Sigmoid colon (tissue), 7 donors: Measurements from ENCODE around the gene PER3. TPM values are rescaled to one million over a fixed set of nuclear protein-coding genes. Genes with fewer than 3 reads are reported as not detected.

ENCODE experiments used
- DNase-seq: peaks from one replicate; pipeline ENCODE4 v3.0.0-alpha.2; 2019
- H3K27ac ChIP-seq, 4 donors: fragments of 200-600 bp; sonication (generic); one replicate each; pipeline ENCODE4 v1.5.1; 2016 to 2019; ENCODE audit warnings: mild to moderate bottlenecking in 1 of 4
- H3K27me3 ChIP-seq, 3 donors: fragments of 200-600 bp; sonication (generic); one replicate each; pipeline ENCODE4 v1.5.1; 2019; ENCODE audit warnings: mild to moderate bottlenecking in 1 of 3
- H3K36me3 ChIP-seq, 4 donors: fragments of 200-600 bp; sonication (generic); one replicate each; pipeline ENCODE4 v1.5.1; 2016 to 2019
- H3K4me1 ChIP-seq, 4 donors: fragments of 200-600 bp; sonication (generic); one replicate each; pipeline ENCODE4 v1.5.1; 2017 to 2019
- H3K4me3 ChIP-seq, 4 donors: fragments of 200-600 bp; sonication (generic); one replicate each; pipeline ENCODE4 v1.5.1; 2017 to 2019; ENCODE audit warnings: mild to moderate bottlenecking in 2 of 4, moderate library complexity in 1 of 4
- H3K9me3 ChIP-seq, 4 donors: fragments of 200-600 bp in 3 of 4; sonication (generic) in 3 of 4; one replicate each; pipeline versions ENCODE4 v1.5.1 to v1.6.1; 2013 to 2019
- CTCF ChIP-seq, 4 experiments: fragments of 450-650 bp in 3 of 4; fragments of 200-600 bp in 1 of 4; IDR thresholded peaks; one replicate each; pipeline ENCODE4 v1.5.1; 2016 to 2019; ENCODE audit warnings: antibody characterized with exemption in 4 of 4, mild to moderate bottlenecking in 3 of 4, moderate library complexity in 2 of 4
- EP300 ChIP-seq, 4 donors: sonication (generic); formaldehyde crosslinking; IDR thresholded peaks; one replicate each; pipeline ENCODE4 v1.6.1; 2017; ENCODE audit warnings: antibody characterized with exemption in 4 of 4
- POLR2A ChIP-seq, 2 donors: fragments of 450-650 bp; IDR thresholded peaks; one replicate each; pipeline ENCODE4 v1.6.1; 2016; ENCODE audit warnings: antibody characterized with exemption in 2 of 2, mild to moderate bottlenecking in 2 of 2, moderate library complexity in 2 of 2
- POLR2AphosphoS5 ChIP-seq, 4 donors: sonication (generic); formaldehyde crosslinking; IDR thresholded peaks; one replicate each; pipeline ENCODE4 v1.6.1; 2017; ENCODE audit warnings: antibody characterized with exemption in 4 of 4
- WGBS, 2 donors: extraction: QIAGEN DNeasy Blood & Tissue Kit; methylation state at CpG; one replicate each; pipeline ENCODE4 v1.1.7; 2013; 5-methylcytosine and 5-hydroxymethylcytosine counted together
- intact Hi-C: fragments of 100-400 bp; cut with DNase I; formaldehyde crosslinking; loops from one replicate; pipeline ENCODE4 v1.15.1; 2023
- polyA plus RNA-seq, 3 donors: library from polyadenylated mRNA; stranded (reverse); fragments of 200-250 nt; gene quantifications; one replicate each; pipeline ENCODE4 v1.2.3, GENCODE V29; 2013
- total RNA-seq, 4 donors: library from RNA; depleted of rRNA; stranded (reverse); fragments of >200 nt; gene quantifications; one replicate each; pipeline ENCODE4 v1.1.0, GENCODE V29; 2016
- donor health status: healthy with polysubstance abuse.
- donor health status: Bipolar disorder and iron deficiency.
- donor health status: healthy.

The PER3 gene
- total and polyA plus RNA-seq, 7 donors: 2.1 to 57.1 (median 36.1) TPM

DNA sequence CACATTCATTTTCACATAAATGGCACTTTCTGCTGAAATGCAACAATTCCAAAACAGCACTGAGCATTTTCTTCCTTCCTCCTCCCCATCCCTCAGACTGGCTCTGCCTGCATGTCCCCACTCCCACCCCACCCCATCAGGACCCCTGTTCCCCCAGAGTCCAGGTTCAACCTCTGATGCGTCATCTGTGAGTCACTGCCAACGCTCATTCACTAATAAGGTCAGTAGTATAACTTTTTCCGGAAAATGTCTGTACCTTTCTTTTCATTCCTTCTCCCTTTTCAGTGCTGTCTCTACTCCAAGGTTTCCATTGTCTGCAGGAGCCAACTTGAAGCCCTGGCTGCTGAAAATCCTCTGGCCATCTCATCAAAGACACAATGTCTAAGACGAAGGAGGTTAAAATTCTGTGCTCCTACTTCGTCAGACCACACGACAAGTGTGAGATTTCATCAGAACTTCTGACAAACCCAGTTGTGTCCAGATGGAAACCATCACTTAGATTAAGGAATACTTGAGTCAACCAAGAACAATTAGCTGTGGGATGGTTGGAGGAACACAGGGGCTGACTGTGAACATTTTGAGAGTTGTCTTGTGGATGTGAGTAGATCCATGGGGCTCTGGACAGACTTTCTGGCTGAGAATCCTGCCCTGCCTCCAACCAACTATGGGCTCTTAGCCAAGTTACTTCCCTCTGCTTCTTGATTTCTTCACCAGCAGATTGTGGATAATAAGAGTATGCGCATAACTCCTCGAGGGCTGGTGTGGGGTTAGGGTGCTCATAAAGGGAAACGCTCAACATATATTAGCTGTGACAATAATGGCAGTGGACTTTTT, 104.4 kb downstream of the PER3 start:
- intact Hi-C loops: no loop called here

GRCh38 chr1:7890853-7891252, 106.8 kb downstream of the PER3 start:
- no peak overlapping the region for H3K27ac ChIP-seq
- H3K9me3 ChIP-seq: no peaks in the 10 kb centered on the region
- 96 to 98% methylated on average over 2 of the region's 2 CpGs for WGBS, 2 donors
- no peak for TF ChIP-seq CTCF (IDR thresholded peaks at IDR 0.05)
- TF ChIP-seq POLR2AphosphoS5 (IDR thresholded peaks at IDR 0.05): no peak
- TF ChIP-seq EP300 (IDR thresholded peaks at IDR 0.05): no peak
- TF ChIP-seq POLR2A (IDR thresholded peaks at IDR 0.05): no peak
- intact Hi-C loops: no loop called here
- H3K27me3 ChIP-seq: peaks cover 3 to 37% (median 13%) of the 10 kb centered on the region in 3 donors
- DNase-seq: no peak
- H3K4me1 ChIP-seq: no peaks in the 10 kb centered on the region
- H3K4me3 ChIP-seq: no peak overlapping the region
- no peaks in the 10 kb centered on the region for H3K36me3 ChIP-seq

More for the DNA sequence above, 104.4 kb downstream of the PER3 start:
- no peak for DNase-seq
- Histone ChIP-seq H3K4me3 (no peak overlapping the region), H3K36me3 (no peaks in the 10 kb centered on the region), H3K27me3 (peaks cover 3 to 40% (median 18%) of the 10 kb centered on the region in 3 donors), H3K27ac (no peak overlapping the region), H3K4me1 (no peaks in the 10 kb centered on the region), H3K9me3 (no peaks in the 10 kb centered on the region)
- 87 to 92% methylated on average over 9 of the region's 9 CpGs for WGBS, 2 donors
- TF ChIP-seq POLR2A (IDR thresholded peaks at IDR 0.05) (no peak), EP300 (IDR thresholded peaks at IDR 0.05) (no peak)

- TF ChIP-seq POLR2AphosphoS5 (IDR thresholded peaks at IDR 0.05): no peak
Observed at GRCh38 chr1:7891804-7892203, 107.7 kb downstream of the PER3 start.

DNA sequence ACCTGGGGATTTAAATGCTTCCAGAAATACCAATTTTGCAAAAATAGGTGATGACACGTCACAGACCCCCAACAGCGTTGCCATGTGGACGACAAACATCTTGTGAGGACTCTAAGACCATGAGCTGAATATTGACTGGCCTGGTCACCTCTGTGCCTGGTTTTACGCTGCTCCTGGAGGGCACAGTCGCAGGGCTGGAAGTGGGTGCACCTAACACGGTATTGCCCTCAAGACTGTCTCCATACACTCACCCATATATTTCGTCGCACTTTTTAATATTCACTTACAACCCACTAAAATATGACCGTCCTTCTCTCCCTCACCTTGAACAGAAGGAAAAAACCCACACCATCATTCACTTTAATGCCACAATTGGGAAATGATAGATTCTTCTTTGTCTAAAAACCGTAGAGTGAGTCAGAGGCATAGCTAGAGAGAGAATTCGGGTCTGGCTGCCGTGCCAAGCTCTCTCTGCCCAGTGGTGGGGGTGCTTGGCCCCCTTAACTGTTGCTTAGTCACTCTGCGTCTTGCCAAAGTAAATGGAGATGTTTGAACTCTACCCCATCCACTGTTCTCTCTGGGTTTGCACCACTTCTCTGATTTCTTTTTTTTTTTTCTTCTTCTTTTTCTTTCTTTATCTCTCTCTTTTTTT, 109.6 kb downstream of the PER3 start:
- no peak overlapping the region for H3K4me3 ChIP-seq
- H3K9me3 ChIP-seq: no peaks in the 10 kb centered on the region
- no peaks in the 10 kb centered on the region for H3K4me1 ChIP-seq
- 85 to 92% methylated on average over 13 of the region's 13 CpGs for WGBS, 2 donors
- H3K27me3 ChIP-seq: peaks cover 0 to 14% (median 0%) of the 10 kb centered on the region in 3 donors
- no peaks in the 10 kb centered on the region for H3K36me3 ChIP-seq
- no peak overlapping the region for H3K27ac ChIP-seq
- no peak for TF ChIP-seq POLR2A (IDR thresholded peaks at IDR 0.05)
- no peak for TF ChIP-seq POLR2AphosphoS5 (IDR thresholded peaks at IDR 0.05)
- no peak for TF ChIP-seq CTCF (IDR thresholded peaks at IDR 0.05)
- no peak for TF ChIP-seq EP300 (IDR thresholded peaks at IDR 0.05)
- peak; percentile 28 for DNase-seq
- intact Hi-C loops: no loop called here

More at GRCh38 chr1:7891804-7892203, 107.7 kb downstream of the PER3 start:
- Histone ChIP-seq H3K36me3 (no peaks in the 10 kb centered on the region), H3K4me3 (no peak overlapping the region), H3K9me3 (no peaks in the 10 kb centered on the region), H3K27ac (no peak overlapping the region), H3K4me1 (no peaks in the 10 kb centered on the region), H3K27me3 (peaks cover 0 to 28% (median 6%) of the 10 kb centered on the region in 3 donors)
- intact Hi-C loops: no loop called here
- no peak for DNase-seq
- WGBS, 2 donors: 62 to 71% methylated on average over 9 of the region's 9 CpGs

Other genes with a start within 250 kb of the PER3 start
- gene VAMP3, start 13.0 kb upstream of the PER3 start, total RNA-seq: 1,000 to 10,000 TPM in 1 of 4 donors, 100 to 1,000 TPM in 1, 10 to 100 TPM in 2; 83.8 to 2,991 (median 182) TPM
- 100 to 1,000 TPM in 2 of 3 donors, 10 to 100 TPM in 1; 55.3 to 125 (median 113) TPM for gene VAMP3, start 13.0 kb upstream of the PER3 start, polyA plus RNA-seq
- gene UTS2, start 68.8 kb downstream of the PER3 start, total RNA-seq: not detected
- gene UTS2, start 68.8 kb downstream of the PER3 start, polyA plus RNA-seq: 1 to 10 TPM in 1 of 3 donors, under 1 TPM in 1, not detected in 1; 0.20 to 7.2 TPM
- gene TNFRSF9, start 156.5 kb downstream of the PER3 start, total RNA-seq: not detected
- 1 to 10 TPM in 2 of 3 donors, not detected in 1; 1.2 to 1.7 TPM for gene TNFRSF9, start 156.5 kb downstream of the PER3 start, polyA plus RNA-seq
- gene PARK7, start 177.4 kb downstream of the PER3 start, total RNA-seq: 100 to 1,000 TPM; 176 to 252 (median 222) TPM
- 100 to 1,000 TPM; 243 to 270 (median 243) TPM for gene PARK7, start 177.4 kb downstream of the PER3 start, polyA plus RNA-seq
- 100 to 1,000 TPM in 2 of 4 donors, 10 to 100 TPM in 2; 81.1 to 131 (median 101) TPM for gene ERRFI1, start 242.0 kb downstream of the PER3 start, total RNA-seq
- 10 to 100 TPM; 28.4 to 45.3 (median 28.8) TPM for gene ERRFI1, start 242.0 kb downstream of the PER3 start, polyA plus RNA-seq